ENCODE measurements around the gene RUBCNL.

The RUBCNL gene

DNA sequence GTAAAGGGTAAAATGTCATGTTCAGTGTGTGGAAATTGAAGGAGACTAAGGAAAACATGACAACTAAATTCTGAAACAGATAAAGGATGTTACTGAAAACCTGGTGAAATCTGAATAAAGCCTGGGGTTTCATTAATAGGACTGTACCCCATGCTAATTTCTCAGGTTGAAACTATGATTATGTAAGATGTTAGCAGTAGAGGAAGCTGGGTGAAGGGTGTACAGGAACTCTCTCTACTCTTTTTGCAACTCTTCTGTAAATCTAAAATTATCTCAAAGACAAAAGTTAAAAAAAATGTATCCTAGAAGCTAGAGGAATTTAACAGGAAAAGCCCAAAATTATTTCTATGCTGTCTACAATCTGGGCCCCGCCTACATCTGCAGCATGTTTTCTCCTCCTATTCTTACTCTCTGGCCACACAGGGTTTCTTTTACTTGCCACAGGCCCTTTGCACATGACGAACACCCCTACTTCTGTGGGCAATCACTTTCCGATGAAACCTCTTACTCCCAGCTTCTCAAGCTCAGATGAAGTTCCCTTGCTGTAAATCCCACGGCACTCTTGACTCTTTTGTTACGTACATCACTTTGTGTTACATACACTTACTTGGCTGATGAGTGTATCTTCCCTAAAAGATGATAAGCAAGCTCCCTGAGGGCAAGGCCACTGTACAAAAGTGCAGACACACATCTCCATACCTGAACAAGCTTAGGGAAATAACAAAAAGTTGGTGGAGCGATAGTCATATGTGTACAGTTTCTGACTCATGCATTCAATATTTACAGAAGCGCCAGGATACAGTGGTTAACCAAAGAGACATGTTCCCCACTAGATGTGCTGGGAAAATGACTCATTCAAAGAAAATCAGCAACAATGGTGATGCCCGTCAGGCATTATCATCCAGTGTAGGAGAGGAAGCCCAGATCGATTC is 32.6 kb downstream of the RUBCNL start:
- Mint-ChIP-seq H3K4me1 (peaks cover 12% of the 10 kb centered on the region), H3K36me3 (peaks cover 3% of the 10 kb centered on the region), H3K27ac (peak overlapping the region; percentile 69), H3K27me3 (no peaks in the 10 kb centered on the region), H3K9me3 (peaks cover 4% of the 10 kb centered on the region), H3K4me3 (no peak overlapping the region)

GRCh38 chr13:46352805-46353204 is 34.2 kb downstream of the RUBCNL start:
- no peak overlapping the region for H3K4me3 Mint-ChIP-seq
- H3K9me3 Mint-ChIP-seq = peaks cover 4% of the 10 kb centered on the region
- H3K27me3 Mint-ChIP-seq = no peaks in the 10 kb centered on the region
- no peak overlapping the region for H3K27ac Mint-ChIP-seq
- H3K36me3 Mint-ChIP-seq = peaks cover 3% of the 10 kb centered on the region
- peaks cover 12% of the 10 kb centered on the region for H3K4me1 Mint-ChIP-seq

DNA sequence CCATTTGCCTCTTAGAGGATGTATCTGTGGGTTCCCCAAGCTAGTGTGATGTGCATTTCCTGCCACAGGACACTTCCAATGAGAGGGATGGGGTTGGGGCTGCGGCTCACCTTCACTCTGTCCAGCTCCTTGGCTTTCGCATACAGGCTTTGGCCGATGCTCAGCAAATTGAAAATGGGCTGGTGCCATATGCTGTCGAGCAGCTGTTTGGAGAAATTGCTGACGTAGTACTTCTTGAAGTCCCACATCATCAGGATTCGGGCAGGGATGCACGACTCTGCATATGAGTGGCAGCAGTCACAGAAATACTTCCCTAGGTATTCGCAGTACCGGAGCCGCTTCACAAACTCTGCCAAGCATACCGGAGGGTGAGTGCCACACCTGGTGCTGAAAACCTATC is 37.0 kb downstream of the RUBCNL start:
- H3K27ac Mint-ChIP-seq = no peak overlapping the region
- peaks cover 11% of the 10 kb centered on the region for H3K4me1 Mint-ChIP-seq
- no peak overlapping the region for H3K4me3 Mint-ChIP-seq
- H3K9me3 Mint-ChIP-seq = peaks cover 4% of the 10 kb centered on the region
- no peaks in the 10 kb centered on the region for H3K27me3 Mint-ChIP-seq
- peaks cover 3% of the 10 kb centered on the region for H3K36me3 Mint-ChIP-seq

DNA sequence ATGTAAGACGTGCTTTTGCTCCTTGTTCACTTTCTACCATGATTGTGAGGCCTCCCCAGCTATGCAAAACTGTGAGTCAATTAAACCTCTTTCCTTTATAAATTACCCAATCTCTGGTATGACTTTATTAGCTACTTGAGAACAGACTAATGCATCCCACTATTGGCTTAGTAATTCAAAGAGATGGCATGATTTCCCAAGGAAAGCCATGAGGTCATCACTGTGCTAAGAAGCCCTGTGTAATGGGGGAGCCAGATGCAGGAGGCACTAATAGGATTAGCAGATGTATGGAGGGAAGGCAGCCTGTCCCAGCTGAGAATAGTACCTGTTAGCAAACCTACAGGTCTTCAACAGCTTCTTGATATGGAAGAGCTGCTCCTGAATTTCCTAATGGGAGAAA is 38.1 kb downstream of the RUBCNL start:
- Mint-ChIP-seq H3K4me3 (no peak overlapping the region), H3K27me3 (no peaks in the 10 kb centered on the region), H3K4me1 (peaks cover 2% of the 10 kb centered on the region), H3K36me3 (no peaks in the 10 kb centered on the region), H3K9me3 (no peaks in the 10 kb centered on the region), H3K27ac (no peak overlapping the region)

- Mint-ChIP-seq H3K36me3 (no peaks in the 10 kb centered on the region), H3K9me3 (no peaks in the 10 kb centered on the region), H3K27ac (no peak overlapping the region), H3K4me1 (peaks cover 9% of the 10 kb centered on the region), H3K27me3 (no peaks in the 10 kb centered on the region), H3K4me3 (no peak overlapping the region)
Observed at GRCh38 chr13:46347277-46347676, 39.8 kb downstream of the RUBCNL start.

GRCh38 chr13:46345866-46346265 is 41.2 kb downstream of the RUBCNL start:
- H3K27me3 Mint-ChIP-seq = no peaks in the 10 kb centered on the region
- H3K36me3 Mint-ChIP-seq = no peaks in the 10 kb centered on the region
- H3K4me1 Mint-ChIP-seq = peaks cover 23% of the 10 kb centered on the region
- H3K9me3 Mint-ChIP-seq = no peaks in the 10 kb centered on the region
- no peak overlapping the region for H3K4me3 Mint-ChIP-seq
- H3K27ac Mint-ChIP-seq = no peak overlapping the region

- H3K9me3 Mint-ChIP-seq = no peaks in the 10 kb centered on the region
- H3K27me3 Mint-ChIP-seq = no peaks in the 10 kb centered on the region
- H3K4me3 Mint-ChIP-seq = no peak overlapping the region
- H3K36me3 Mint-ChIP-seq = no peaks in the 10 kb centered on the region
- peaks cover 28% of the 10 kb centered on the region for H3K4me1 Mint-ChIP-seq
- H3K27ac Mint-ChIP-seq = no peak overlapping the region
Observed at GRCh38 chr13:46345398-46345797, 41.7 kb downstream of the RUBCNL start.

DNA sequence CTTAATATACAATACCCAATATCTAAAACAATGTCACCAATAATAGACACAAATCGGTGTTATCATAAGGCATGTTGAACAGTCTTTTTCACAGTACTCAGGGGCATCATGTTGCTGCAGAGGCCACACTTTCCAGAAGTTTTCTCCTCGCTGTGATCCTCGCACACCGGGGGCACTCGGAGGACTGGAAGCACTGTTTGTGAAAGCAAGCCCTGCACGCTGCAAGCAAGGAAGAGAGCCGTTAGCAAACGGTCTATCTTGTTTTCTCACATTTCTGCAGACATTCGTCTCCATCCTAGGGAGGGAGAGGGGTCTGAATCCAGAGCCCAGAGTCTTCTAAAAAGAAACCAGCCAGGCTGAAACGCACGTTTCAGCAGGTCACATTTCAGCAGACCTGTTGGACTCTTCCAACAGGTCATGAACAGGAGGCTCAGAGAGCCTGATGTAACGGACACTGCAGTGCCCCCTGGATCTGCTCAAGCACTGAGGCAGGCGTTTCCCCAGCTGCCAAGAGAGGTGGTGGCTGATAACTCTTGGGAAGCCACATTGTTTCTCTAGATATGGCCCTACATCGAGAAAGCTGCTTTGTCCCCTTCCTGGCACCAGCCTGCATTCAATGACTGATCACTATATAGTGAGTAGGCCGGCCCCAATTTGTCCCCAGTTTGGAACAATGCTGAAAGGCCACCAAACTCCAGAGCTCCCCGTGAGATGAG is 43.6 kb downstream of the RUBCNL start:
- Mint-ChIP-seq H3K27me3 (no peaks in the 10 kb centered on the region), H3K4me3 (no peak overlapping the region), H3K27ac (no peak overlapping the region), H3K9me3 (no peaks in the 10 kb centered on the region), H3K36me3 (peaks cover 2% of the 10 kb centered on the region), H3K4me1 (peaks cover 39% of the 10 kb centered on the region)

GRCh38 chr13:46342538-46342937 is 44.5 kb downstream of the RUBCNL start:
- Mint-ChIP-seq H3K27ac (no peak overlapping the region), H3K9me3 (no peaks in the 10 kb centered on the region), H3K4me3 (no peak overlapping the region), H3K27me3 (no peaks in the 10 kb centered on the region), H3K36me3 (peaks cover 2% of the 10 kb centered on the region), H3K4me1 (peaks cover 39% of the 10 kb centered on the region)

GRCh38 chr13:46341112-46341711 is 45.8 kb downstream of the RUBCNL start:
- H3K4me1 Mint-ChIP-seq = peaks cover 39% of the 10 kb centered on the region

GRCh38 chr13:46340631-46341111 is 46.4 kb downstream of the RUBCNL start:
- peaks cover 6% of the 10 kb centered on the region for H3K9me3 Mint-ChIP-seq
- peak overlapping the region; percentile 55 for H3K4me3 Mint-ChIP-seq
- H3K27me3 Mint-ChIP-seq = no peaks in the 10 kb centered on the region
- H3K36me3 Mint-ChIP-seq = peaks cover 4% of the 10 kb centered on the region
- H3K27ac Mint-ChIP-seq = peak overlapping the region; percentile 85
- H3K4me1 Mint-ChIP-seq = peaks cover 39% of the 10 kb centered on the region

More at GRCh38 chr13:46341112-46341711, 45.8 kb downstream of the RUBCNL start:
- no peaks in the 10 kb centered on the region for H3K27me3 Mint-ChIP-seq
- H3K4me3 Mint-ChIP-seq = peak overlapping the region; percentile 55
- peaks cover 6% of the 10 kb centered on the region for H3K9me3 Mint-ChIP-seq
- peak overlapping the region; percentile 85 for H3K27ac Mint-ChIP-seq
- peaks cover 4% of the 10 kb centered on the region for H3K36me3 Mint-ChIP-seq

GRCh38 chr13:46340011-46340410 is 47.0 kb downstream of the RUBCNL start:
- H3K36me3 Mint-ChIP-seq = peaks cover 4% of the 10 kb centered on the region
- H3K4me3 Mint-ChIP-seq = no peak overlapping the region
- H3K4me1 Mint-ChIP-seq = peaks cover 39% of the 10 kb centered on the region
- peak overlapping the region; percentile 85 for H3K27ac Mint-ChIP-seq
- H3K9me3 Mint-ChIP-seq = peaks cover 6% of the 10 kb centered on the region
- no peaks in the 10 kb centered on the region for H3K27me3 Mint-ChIP-seq

DNA sequence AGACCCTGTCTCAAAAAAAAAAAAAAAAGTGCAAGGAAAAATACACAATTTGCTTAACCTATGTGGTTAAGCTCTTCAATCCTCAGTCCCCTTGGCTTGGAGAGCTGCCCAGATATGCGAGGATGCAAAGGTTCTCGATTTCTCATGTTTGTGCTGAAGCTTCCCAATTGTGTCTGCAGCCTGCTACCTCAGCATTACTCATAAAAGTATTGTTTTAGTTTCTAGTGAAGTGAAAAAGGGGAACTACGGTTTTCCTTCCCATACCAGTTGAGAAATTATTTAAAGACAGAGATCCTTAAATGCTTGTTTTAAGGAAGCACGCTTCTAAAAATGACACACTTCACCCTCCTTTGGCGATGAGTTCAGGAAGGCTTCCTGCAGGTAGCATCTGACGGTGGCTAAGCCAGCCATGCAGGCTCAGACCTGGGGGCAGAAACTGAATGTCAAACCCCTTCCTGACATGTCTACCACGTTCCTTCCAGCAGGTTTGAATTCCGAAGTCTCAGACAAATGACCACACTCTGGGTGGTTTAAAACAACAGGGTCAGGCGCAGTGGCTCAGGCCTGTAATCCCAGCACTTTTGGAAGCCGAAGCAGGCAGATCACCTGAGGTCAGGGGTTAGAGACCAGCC is 47.9 kb downstream of the RUBCNL start:
- Mint-ChIP-seq H3K36me3 (peaks cover 6% of the 10 kb centered on the region), H3K4me1 (peaks cover 47% of the 10 kb centered on the region), H3K27me3 (no peaks in the 10 kb centered on the region), H3K9me3 (peaks cover 6% of the 10 kb centered on the region), H3K4me3 (no peak overlapping the region), H3K27ac (peak overlapping the region; percentile 71)

GRCh38 chr13:46337700-46338099 is 49.4 kb downstream of the RUBCNL start:
- Mint-ChIP-seq H3K27me3 (no peaks in the 10 kb centered on the region), H3K4me1 (peaks cover 55% of the 10 kb centered on the region), H3K36me3 (peaks cover 6% of the 10 kb centered on the region), H3K27ac (no peak overlapping the region), H3K9me3 (peaks cover 6% of the 10 kb centered on the region), H3K4me3 (no peak overlapping the region)

Measured in activated naive CD4-positive, alpha-beta T cell treated with anti-CD3 and anti-CD28 coated beads, Interleukin-2, amount 50 U/mL, for 24 hours (primary cell).